ENCODE data around the gene PLCB2.

PLCB2 gene

GRCh38 chr15:40301467-40302179, 6.1 kb downstream of the PLCB2 start:
- Histone ChIP-seq H3K27me3 (ENCODE audit: insufficient read depth, low read depth, severe bottlenecking) (no peaks in the 10 kb centered on the region), H3K4me3 (ENCODE audit: low read depth, low read length) (no peak overlapping the region), H3K27ac (no peak overlapping the region), H3K36me3 (peaks cover 9% of the 10 kb centered on the region), H3K9me3 (ENCODE audit: severe bottlenecking) (peaks cover 9% of the 10 kb centered on the region)
- no peak for DNase-seq
- no peak for TF ChIP-seq CTCF (IDR thresholded peaks at IDR 0.05; ENCODE audit: low read depth, low read length)

GRCh38 chr15:40300771-40301170, 7.0 kb downstream of the PLCB2 start:
- peaks cover 9% of the 10 kb centered on the region for H3K36me3 ChIP-seq
- DNase-seq = no peak
- no peak for TF ChIP-seq CTCF (IDR thresholded peaks at IDR 0.05; ENCODE audit: low read depth, low read length)
- H3K27ac ChIP-seq = no peak overlapping the region
- H3K4me3 ChIP-seq (ENCODE audit: low read depth, low read length) = no peak overlapping the region
- H3K27me3 ChIP-seq (ENCODE audit: insufficient read depth, low read depth, severe bottlenecking) = no peaks in the 10 kb centered on the region
- peaks cover 9% of the 10 kb centered on the region for H3K9me3 ChIP-seq (ENCODE audit: severe bottlenecking)

GRCh38 chr15:40300367-40300766, 7.4 kb downstream of the PLCB2 start:
- Histone ChIP-seq H3K27ac (no peak overlapping the region), H3K27me3 (ENCODE audit: insufficient read depth, low read depth, severe bottlenecking) (no peaks in the 10 kb centered on the region), H3K9me3 (ENCODE audit: severe bottlenecking) (peaks cover 9% of the 10 kb centered on the region), H3K4me3 (ENCODE audit: low read depth, low read length) (no peak overlapping the region), H3K36me3 (peaks cover 9% of the 10 kb centered on the region)
- no peak for DNase-seq
- no peak for TF ChIP-seq CTCF (IDR thresholded peaks at IDR 0.05; ENCODE audit: low read depth, low read length)

- Histone ChIP-seq H3K27me3 (ENCODE audit: insufficient read depth, low read depth, severe bottlenecking) (no peaks in the 10 kb centered on the region), H3K9me3 (ENCODE audit: severe bottlenecking) (peaks cover 9% of the 10 kb centered on the region), H3K4me3 (ENCODE audit: low read depth, low read length) (no peak overlapping the region), H3K27ac (no peak overlapping the region), H3K36me3 (peaks cover 9% of the 10 kb centered on the region)
- DNase-seq = no peak
- no peak for TF ChIP-seq CTCF (IDR thresholded peaks at IDR 0.05; ENCODE audit: low read depth, low read length)
Measured at GRCh38 chr15:40298216-40298935, 9.4 kb downstream of the PLCB2 start.

GRCh38 chr15:40297356-40297755, 10.4 kb downstream of the PLCB2 start:
- Histone ChIP-seq H3K27ac (no peak overlapping the region), H3K9me3 (ENCODE audit: severe bottlenecking) (peaks cover 9% of the 10 kb centered on the region)
- no peak for TF ChIP-seq CTCF (IDR thresholded peaks at IDR 0.05; ENCODE audit: low read depth, low read length)

More at GRCh38 chr15:40297356-40297755, 10.4 kb downstream of the PLCB2 start:
- no peaks in the 10 kb centered on the region for H3K27me3 ChIP-seq (ENCODE audit: insufficient read depth, low read depth, severe bottlenecking)
- H3K4me3 ChIP-seq (ENCODE audit: low read depth, low read length) = no peak overlapping the region
- H3K36me3 ChIP-seq = peaks cover 9% of the 10 kb centered on the region
- DNase-seq = no peak
